ENCODE data around the gene TNFSF11. TPM values are rescaled to one million over a fixed set of nuclear protein-coding genes. Genes with fewer than 3 reads are reported as not detected.
A peak's percentile ranks its signal among the peaks of the same experiment; 100 is the strongest.

TNFSF11 gene
- total and polyA plus RNA-seq, 7 donors: 1.8 TPM; not detected in 6

- WGBS, 2 donors: 67 to 87% methylated on average over 10 of the region's 10 CpGs
These were observed 25.0 kb upstream of the TNFSF11 start for GRCh38 chr13:42548731-42549551.

DNA sequence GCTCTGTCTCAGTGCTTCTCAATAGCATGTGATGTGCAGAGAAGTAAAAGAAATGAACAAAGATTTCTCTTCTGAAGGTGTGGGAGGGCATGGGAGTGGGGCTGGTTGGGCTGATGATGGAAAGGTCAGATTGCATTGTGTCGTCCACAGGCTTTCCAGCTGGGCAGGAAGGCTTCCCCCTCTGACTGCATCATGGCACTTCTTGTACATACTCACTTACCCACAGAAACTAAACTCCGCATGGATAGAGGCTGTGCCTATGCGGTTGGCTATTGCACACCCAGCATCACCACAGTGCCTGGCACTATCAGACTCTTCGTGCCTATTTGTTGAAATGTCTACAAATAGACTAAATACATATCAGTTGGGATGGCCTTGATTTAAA is 24.4 kb upstream of the TNFSF11 start:
- no peaks in the 10 kb centered on the region for H3K4me1 ChIP-seq
- intact Hi-C loops (cut with DNase I): no loop called here
- H3K27ac ChIP-seq: no peak overlapping the region
- no peaks in the 10 kb centered on the region for H3K27me3 ChIP-seq
- H3K9me3 ChIP-seq: no peaks in the 10 kb centered on the region
- TF ChIP-seq POLR2A (IDR thresholded peaks at IDR 0.05): no peak
- no peak for TF ChIP-seq POLR2AphosphoS5 (IDR thresholded peaks at IDR 0.05)
- no peak for TF ChIP-seq CTCF (IDR thresholded peaks at IDR 0.05)
- TF ChIP-seq EP300 (IDR thresholded peaks at IDR 0.05): no peak
- 75 to 92% methylated on average over 4 of the region's 4 CpGs for WGBS, 2 donors
- H3K4me3 ChIP-seq: no peak overlapping the region
- DNase-seq: no peak
- no peaks in the 10 kb centered on the region for H3K36me3 ChIP-seq

More at GRCh38 chr13:42548731-42549551, 25.0 kb upstream of the TNFSF11 start:
- H3K27ac ChIP-seq: no peak overlapping the region
- peak; percentile 67 for DNase-seq
- TF ChIP-seq CTCF (IDR thresholded peaks at IDR 0.05): no peak
- no peak for TF ChIP-seq POLR2AphosphoS5 (IDR thresholded peaks at IDR 0.05)
- intact Hi-C loops (cut with DNase I): no loop called here
- H3K9me3 ChIP-seq: no peaks in the 10 kb centered on the region
- H3K27me3 ChIP-seq: no peaks in the 10 kb centered on the region
- H3K4me3 ChIP-seq: no peak overlapping the region
- no peaks in the 10 kb centered on the region for H3K4me1 ChIP-seq
- no peaks in the 10 kb centered on the region for H3K36me3 ChIP-seq

DNA sequence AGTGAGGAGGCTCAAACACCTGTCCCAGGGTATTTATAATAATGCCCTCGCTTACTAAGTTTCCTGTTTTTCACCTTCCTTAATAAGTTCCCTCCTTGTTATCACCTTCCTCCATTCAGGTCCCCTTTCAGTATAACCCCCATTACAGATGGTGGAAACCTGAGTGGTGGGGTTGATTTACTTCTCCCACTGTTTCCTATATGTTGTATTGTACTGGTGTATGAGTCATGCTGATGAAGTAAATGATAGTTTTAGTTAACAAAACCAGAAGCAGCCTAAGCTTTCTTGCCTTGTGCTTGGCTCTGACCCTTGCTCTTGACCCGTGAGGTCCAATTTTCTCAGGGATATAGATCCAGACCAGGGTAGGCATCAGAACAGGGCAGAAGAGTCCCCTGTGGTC is 22.3 kb upstream of the TNFSF11 start:
- Histone ChIP-seq H3K27me3 (no peaks in the 10 kb centered on the region), H3K4me1 (no peaks in the 10 kb centered on the region), H3K36me3 (no peaks in the 10 kb centered on the region), H3K9me3 (no peaks in the 10 kb centered on the region), H3K4me3 (no peak overlapping the region), H3K27ac (no peak overlapping the region)
- 88 to 95% methylated on average over 2 of the region's 2 CpGs for WGBS, 2 donors
- TF ChIP-seq POLR2AphosphoS5 (IDR thresholded peaks at IDR 0.05): no peak
- TF ChIP-seq CTCF (IDR thresholded peaks at IDR 0.05): no peak
- no peak for TF ChIP-seq POLR2A (IDR thresholded peaks at IDR 0.05)
- no peak for TF ChIP-seq EP300 (IDR thresholded peaks at IDR 0.05)
- no peak for DNase-seq
- intact Hi-C loops (cut with DNase I): no loop called here

GRCh38 chr13:42553098-42554046 is 20.6 kb upstream of the TNFSF11 start:
- Histone ChIP-seq H3K27ac (no peak overlapping the region), H3K36me3 (no peaks in the 10 kb centered on the region), H3K27me3 (no peaks in the 10 kb centered on the region), H3K4me3 (no peak overlapping the region), H3K4me1 (no peaks in the 10 kb centered on the region), H3K9me3 (no peaks in the 10 kb centered on the region)
- no peak for DNase-seq
- no peak for TF ChIP-seq POLR2AphosphoS5 (IDR thresholded peaks at IDR 0.05)
- TF ChIP-seq POLR2A (IDR thresholded peaks at IDR 0.05): no peak
- TF ChIP-seq CTCF (IDR thresholded peaks at IDR 0.05): no peak
- TF ChIP-seq EP300 (IDR thresholded peaks at IDR 0.05): no peak
- intact Hi-C loops (cut with DNase I): no loop called here
- WGBS, 2 donors: 52 to 76% methylated on average over 3 of the region's 3 CpGs
